ENCODE results near the gene BTBD2.

GRCh38 chr19:1953037-1953436 lies 62.5 kb downstream of the BTBD2 start:
- TF ChIP-seq SP2 (IDR thresholded peaks at IDR 0.05; ENCODE audit: low read length) (no peak), CTCF (IDR thresholded peaks at IDR 0.05; ENCODE audit: control extremely low read depth in 1 of 3, insufficient read depth in 1 of 3, low read depth in 1 of 3, low read length in 3 of 3) (no peak), SIN3A (conservative IDR thresholded peaks at IDR 0.05 in 1 of 2, IDR thresholded peaks at IDR 0.05 in 1 of 2; ENCODE audit: low read depth in 1 of 2, low read length in 2 of 2) (no peak), TAF7 (optimal IDR thresholded peaks at IDR 0.05; ENCODE audit: borderline replicate concordance, low read depth, low read length) (no peak), EP300 (IDR thresholded peaks at IDR 0.05; ENCODE audit: borderline replicate concordance in 1 of 2, low read depth in 2 of 2, low read length in 2 of 2) (no peak), POLR2A (IDR thresholded peaks at IDR 0.05; ENCODE audit: control extremely low read depth in 1 of 2, low read depth in 2 of 2, low read length in 2 of 2) (no peak), BCL11A (IDR thresholded peaks at IDR 0.05; ENCODE audit: low read depth in 2 of 2, low read length in 2 of 2) (no peak), POLR2AphosphoS5 (IDR thresholded peaks at IDR 0.05; ENCODE audit: low read depth, low read length) (no peak), ZNF274 (IDR thresholded peaks at IDR 0.05; ENCODE audit: borderline replicate concordance, extremely low read depth, low read length) (no peak), CREB1 (IDR thresholded peaks at IDR 0.05) (no peak)
